Activated T-helper 9 cell treated with anti-CD3 and anti-CD28 coated beads, Interleukin-2, amount 50 U/mL, for 16 hours (primary cell): ENCODE results near the gene SNTG2.
A peak's percentile ranks its signal among the peaks of the same experiment; 100 is the strongest.
"Not testable (repeated sequence)": the region's sequence is repeated elsewhere in the genome, so short reads cannot be mapped to it uniquely, and the experiment has no call there.

Experiments
- DNase-seq: peaks from one replicate; pipeline ENCODE4 v3.0.0-alpha.2; 2020; ENCODE audit warnings: low read depth

SNTG2 gene

DNA sequence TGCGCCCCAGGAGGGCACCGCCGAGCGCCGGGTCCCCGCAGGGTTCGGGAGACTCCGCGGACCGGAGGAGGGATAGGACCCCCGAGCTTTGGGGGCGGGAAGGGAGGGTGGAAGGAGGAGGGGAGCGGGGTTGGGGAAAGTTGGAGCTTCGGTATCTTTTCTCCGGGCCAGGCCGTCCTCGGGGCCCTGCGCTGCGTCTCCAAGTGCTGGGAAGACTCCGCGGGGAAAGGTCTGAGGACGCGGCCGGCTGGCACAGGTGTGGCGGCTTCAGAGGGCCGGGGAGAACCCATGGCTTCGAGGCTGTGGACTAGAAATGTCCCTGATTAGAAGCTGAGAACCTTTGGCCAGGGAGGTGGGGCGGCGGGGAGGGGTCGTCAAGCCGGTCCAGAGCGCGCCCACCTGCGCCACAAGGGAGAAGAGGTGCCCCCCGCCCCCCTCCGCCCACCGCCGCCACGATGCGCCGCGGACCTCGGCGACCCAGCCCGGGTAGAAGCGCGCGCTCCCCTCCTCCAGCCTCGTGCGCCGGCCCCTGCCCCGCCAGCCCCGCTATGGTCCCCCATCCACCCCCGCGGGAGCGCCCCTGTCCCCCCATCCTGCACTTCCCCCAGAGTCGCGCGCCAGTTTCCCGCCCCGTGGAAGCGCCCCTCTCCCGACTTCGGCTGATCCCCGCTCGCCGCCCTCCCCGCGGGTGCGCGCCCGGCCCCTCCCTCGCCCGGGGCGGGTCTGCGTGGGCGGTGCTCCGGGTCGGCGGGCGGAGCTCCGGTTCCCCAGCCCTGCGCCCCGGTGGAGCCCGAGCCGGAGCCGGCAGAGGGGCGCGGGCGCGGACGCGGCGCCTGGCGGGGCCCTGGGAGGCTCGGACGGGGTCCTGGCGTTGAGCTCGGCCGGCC, at the start of gene SNTG2:
Gene SNTG2, plus strand, starts transcription at position 770 of the 887 bp plus-strand sequence. CDS start 148 bp downstream, outside the sequence.
- DNase-seq: peak; percentile 20

GRCh38 chr2:902584-902983, 48.1 kb upstream of the SNTG2 start:
- DNase-seq: no peak

- no peak for DNase-seq
These were observed 47.3 kb upstream of the SNTG2 start for GRCh38 chr2:903223-903900.

- DNase-seq: no peak
These were observed 46.2 kb upstream of the SNTG2 start for GRCh38 chr2:904246-905024.

DNA sequence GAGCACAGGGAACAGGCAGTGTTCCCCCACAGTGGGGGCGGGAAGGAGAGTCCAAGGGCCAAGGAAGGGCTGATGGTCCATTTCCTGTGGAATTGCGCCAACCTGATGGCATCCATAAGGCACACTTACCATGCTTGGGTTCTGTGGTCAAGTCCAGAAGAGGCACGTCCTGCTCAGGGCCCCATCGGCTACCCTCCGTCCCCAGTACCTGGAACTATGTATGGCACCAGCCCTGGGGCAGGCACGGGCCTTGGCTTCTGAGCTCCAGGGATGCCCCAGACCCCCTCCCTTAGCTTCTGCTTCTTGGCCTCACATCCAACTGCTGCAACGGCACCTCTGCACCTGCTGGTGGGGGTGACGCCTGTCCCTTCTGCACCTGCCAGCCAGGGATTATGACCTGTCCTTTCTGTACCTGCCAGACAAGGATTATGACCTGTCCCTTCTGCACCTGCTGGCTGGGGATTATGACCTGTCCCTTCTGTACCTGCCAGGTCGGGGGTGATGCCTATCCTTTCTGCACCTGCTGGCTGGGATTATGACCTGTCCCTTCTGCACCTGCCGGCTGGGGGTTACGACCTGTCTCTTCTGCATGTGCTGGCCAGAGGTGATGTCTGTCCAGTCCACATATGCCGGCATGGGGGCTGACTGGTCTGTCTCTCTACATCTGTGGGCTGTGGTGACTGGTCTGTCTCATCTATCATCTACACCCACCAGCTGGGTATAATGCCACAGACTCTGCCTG, 45.4 kb upstream of the SNTG2 start:
- DNase-seq: no peak

DNA sequence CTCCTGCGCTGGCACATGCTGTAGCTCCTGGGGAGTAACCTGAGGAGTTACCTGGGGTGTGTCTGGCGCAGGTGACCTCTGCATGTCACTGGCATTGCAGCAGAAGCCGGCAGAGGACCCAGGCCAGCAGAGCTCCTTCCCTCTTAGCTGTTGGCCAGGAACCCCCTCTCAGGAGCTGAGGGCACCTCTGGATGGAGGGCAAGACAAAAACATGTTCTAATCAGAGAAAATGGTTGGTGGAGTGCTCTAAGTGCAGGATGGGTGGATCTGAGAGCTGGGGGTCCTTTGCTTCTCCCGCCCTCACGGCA, 44.9 kb upstream of the SNTG2 start:
- no peak for DNase-seq

- no peak for DNase-seq
These were observed 42.9 kb upstream of the SNTG2 start for GRCh38 chr2:907706-908105.

- no peak for DNase-seq
These were observed 42.1 kb upstream of the SNTG2 start for GRCh38 chr2:908568-908967.

GRCh38 chr2:909764-910379, 40.8 kb upstream of the SNTG2 start:
- not testable (repeated sequence) for DNase-seq

DNA sequence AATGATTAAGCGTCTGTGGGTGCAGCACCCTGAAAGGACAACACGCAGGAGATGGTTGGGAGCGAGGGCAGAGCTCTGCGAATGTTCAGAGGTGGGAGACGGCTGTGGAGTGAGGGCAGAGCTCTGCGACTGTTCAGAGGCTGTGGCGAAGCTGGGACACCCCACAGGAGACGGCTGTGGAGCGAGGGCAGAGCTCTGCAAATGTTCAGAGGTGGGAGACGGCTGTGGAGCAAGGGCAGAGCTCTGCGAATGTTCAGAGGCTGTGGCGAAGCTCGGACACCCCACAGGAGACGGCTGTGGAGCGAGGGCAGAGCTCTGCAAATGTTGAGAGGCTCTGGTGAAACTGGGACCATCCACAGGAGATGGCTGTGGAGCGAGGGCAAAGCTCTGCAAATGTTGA, 40.0 kb upstream of the SNTG2 start:
- no peak for DNase-seq

GRCh38 chr2:915979-916378, 34.7 kb upstream of the SNTG2 start:
- DNase-seq: no peak

DNA sequence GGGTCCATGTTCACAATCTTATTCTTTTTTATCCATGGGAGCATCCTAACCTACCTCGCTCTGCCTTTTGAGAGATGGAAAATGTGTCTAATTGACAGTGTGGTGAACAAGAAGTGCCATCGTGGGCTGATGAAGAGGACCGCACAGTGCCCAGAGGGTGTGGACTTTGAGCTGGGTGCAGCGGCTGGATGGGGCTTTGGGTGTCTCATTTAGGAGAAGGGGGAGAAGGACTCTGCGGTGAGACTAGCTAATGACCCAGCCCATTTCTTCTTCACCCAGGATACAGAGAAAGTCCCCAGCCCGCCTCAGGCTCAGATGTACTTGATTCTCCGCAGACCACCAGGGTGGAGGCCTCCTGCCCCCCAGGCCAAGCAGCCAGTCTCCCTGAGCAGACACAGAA, 33.7 kb upstream of the SNTG2 start:
- no peak for DNase-seq

- DNase-seq: no peak
These were observed 31.0 kb upstream of the SNTG2 start for GRCh38 chr2:919672-920071.

- DNase-seq: no peak
These were observed 30.1 kb upstream of the SNTG2 start for GRCh38 chr2:920573-920972.

DNA sequence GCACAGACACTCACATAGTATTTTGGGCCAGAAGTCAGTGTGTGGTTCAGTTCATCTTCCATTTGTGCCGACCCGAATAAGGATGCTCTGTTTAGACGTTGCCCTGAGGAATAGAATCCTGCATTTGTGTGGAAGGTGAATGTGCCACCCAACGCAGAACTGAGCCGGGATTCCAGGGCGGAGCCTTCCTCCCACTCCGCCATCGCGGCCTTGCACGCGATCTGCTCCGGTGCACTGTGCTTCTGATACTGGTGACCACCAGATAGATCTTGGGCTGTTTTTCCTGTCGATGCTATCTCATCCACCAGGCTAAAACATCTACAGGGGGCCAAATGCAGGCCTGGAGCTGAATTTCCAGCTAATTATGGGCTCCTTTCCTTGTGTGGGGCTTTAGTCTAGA, 29.6 kb upstream of the SNTG2 start:
- DNase-seq: no peak

GRCh38 chr2:922185-922584, 28.5 kb upstream of the SNTG2 start:
- no peak for DNase-seq

GRCh38 chr2:923832-924601, 26.6 kb upstream of the SNTG2 start:
- no peak for DNase-seq

DNA sequence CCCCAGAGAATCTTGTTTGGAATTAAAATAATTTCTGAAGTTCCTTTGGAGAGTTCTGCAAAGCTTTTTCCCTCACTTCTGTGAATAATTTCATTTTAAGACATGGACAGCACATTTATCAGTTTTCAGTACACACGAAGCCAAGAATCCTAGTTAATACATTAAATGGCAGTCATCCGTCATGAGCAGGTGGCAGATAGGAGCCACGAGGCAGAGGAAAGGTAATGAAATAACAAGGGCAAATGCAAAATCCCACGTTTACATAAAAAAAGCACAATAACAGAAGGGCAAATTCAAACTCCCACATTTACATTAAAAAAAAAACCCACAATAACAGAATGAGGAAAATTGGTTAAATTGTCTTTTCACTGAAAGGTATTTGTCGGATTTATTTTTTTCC, 25.9 kb upstream of the SNTG2 start:
- no peak for DNase-seq

DNA sequence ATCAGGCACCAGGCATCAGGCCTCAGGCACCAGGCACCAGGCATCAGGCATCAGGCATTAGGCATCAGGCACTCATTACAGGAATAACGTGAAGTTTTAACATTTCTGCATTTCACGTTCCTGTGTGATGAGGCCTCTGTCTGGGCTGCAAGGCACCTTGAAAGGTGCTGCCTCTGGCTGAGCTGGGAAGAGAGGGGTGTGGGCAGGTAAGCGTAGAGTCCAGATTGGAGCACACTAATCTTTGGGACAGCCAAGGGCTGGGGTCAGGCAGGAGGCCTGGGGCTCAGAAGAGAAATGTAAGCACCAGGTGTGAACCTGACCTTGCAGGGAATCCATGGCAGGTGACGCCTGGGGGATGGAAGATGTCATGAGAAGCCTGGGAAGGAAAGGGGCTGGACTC, 25.3 kb upstream of the SNTG2 start:
- DNase-seq: no peak

DNA sequence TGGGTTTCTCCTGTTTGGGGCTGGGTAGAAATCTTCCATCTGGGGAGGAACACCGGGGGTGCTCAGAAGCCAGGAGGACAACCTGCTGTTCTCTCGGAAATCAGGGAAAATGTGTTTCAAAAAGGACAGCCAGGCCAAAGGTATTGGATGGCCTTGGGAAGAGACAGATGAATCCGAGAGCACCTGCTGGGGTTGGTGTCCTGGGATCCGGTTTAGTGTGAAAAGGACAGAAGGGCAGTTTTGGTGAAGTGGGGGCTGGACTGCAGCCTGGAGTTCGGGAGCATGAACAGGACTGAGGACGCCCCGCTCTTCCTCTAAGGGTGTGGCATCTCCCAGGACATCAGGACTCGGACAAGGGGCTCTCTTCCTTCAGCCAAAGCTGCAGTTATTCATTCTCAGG, 24.9 kb upstream of the SNTG2 start:
- DNase-seq: no peak

DNA sequence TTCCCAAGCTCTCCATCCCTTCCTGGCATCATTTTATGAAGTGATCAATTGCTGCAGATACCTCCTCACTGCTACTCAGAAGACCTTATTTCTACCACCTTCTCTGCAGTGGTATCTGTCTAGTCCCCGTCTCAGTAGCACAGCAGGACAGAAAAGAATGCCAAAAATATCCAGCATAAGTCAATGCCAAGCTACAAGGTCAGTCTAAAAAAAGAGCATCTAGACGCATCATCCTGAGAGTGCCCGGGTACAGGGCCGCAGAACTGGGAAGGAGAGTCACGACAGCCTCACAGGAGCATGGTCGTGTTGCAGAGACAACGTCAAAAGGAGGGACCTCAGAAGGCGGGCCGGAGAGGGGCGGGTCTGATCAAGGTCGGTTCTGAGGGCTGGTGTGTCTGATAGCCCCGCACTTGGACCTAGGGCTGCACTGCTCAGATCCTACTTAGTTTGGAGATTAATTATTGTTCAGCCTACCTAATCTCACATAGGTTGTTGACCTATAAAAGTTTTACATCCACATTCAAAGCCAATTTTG, 24.3 kb upstream of the SNTG2 start:
- DNase-seq: no peak
